CD4-positive, alpha-beta T cell treated with Interleukin-15 for 1 hour (primary cell): ENCODE results near the gene UBTFL1.
"Not testable (repeated sequence)": the region's sequence is repeated elsewhere in the genome, so short reads cannot be mapped to it uniquely, and the experiment has no call there.

Experiments used
- DNase-seq: peaks from one replicate; pipeline ENCODE4 v3.0.0-alpha.2; 2020

UBTFL1 gene, protein sequence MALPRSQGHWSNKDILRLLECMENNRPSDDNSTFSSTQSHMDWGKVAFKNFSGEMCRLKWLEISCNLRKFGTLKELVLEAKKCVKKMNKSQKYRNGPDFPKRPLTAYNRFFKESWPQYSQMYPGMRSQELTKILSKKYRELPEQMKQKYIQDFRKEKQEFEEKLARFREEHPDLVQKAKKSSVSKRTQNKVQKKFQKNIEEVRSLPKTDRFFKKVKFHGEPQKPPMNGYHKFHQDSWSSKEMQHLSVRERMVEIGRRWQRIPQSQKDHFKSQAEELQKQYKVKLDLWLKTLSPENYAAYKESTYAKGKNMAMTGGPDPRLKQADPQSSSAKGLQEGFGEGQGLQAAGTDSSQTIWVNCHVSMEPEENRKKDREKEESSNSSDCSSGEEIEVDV

DNA sequence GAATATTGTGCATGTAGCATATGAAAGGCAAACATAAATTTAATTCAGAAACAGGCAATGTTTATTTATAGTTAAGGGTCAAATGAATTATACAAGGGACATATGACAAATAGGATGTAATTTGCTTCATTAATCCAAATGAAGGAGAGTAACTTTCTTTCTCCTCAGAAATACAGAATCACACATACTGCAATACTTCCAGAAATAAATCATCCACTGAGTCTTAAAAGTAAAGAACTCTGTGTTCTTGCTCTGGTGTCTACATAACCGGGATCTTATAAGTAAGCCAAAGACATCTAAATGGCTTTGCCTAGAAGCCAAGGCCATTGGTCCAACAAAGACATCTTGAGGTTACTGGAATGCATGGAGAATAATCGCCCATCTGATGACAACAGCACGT is at the start of gene UBTFL1:
Gene UBTFL1 (plus strand): TSS at position 301 of the 400 bp plus-strand sequence. CDS start 0 bp downstream, at position 301.
- not testable (repeated sequence) for DNase-seq

DNA sequence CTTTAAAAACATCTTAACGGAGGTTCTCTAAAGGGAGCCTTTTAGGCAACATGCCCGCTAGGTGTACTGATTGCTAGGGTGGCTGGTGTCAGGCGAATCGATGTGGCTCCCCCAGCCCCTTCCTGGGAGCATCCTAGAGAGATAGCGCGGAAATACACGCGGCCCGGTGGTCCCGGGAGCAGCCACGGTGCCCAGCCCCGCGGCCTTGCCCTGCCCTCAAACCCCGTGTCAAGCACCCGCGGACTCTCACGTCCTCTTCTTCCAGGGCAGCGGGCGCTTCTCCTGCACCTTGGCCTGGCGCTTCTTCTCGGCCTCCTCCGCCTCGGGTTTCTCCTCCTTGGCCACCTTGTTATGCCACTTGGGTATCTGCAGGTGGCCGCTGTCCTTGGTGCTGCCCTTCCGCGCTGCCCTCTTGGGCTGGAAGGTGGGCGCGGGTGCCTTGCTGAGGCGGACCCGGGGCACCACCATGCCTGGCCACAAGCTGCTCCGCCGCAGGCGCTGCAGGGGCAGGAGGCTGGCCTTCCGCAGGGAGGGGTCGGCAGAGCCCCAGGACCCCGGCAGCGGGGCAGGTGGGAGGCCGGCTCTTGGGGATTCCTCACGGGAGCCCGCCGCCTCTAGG is 34.0 kb upstream of the UBTFL1 start:
- not testable (repeated sequence) for DNase-seq

DNA sequence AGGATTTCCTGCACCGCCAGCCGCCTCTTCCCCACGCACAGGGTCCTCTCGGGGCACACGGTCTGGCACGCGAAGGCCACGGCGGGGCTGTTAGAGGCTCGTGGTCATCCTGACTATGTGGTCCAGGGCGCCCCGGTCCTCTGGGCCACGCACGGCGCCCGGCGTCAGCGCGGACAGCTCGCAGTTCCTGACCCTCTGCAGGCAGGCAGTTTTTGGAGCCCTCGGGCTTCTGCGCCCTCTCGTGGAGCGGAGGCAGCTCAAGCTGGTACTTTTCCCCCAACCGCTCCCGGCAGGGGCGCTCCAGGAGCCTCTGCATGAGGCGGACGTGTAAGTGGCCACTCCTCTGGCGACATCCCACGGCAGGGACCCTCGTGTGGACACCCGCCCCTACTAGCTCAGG is 33.4 kb upstream of the UBTFL1 start:
- DNase-seq: not testable (repeated sequence)

DNA sequence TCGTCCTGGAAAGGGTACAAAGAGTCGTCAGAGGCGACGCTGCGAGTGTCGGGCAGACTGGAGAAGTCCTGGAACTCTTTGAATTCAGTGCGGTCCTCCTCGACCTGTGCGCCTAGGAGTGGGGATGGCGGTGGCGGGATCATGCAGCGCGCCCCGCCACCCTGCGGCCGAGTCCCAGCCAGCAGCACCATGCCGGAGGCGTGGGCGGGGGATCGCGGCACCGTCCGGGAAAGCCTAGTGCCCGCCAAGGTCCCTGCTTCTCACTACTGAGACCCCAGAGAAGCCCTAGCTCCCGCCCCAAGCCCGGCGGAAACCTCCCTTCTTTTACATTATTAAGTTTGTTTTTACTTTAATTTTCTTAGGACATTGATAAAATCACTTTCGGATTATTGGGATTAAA is 32.2 kb upstream of the UBTFL1 start:
- not testable (repeated sequence) for DNase-seq

DNA sequence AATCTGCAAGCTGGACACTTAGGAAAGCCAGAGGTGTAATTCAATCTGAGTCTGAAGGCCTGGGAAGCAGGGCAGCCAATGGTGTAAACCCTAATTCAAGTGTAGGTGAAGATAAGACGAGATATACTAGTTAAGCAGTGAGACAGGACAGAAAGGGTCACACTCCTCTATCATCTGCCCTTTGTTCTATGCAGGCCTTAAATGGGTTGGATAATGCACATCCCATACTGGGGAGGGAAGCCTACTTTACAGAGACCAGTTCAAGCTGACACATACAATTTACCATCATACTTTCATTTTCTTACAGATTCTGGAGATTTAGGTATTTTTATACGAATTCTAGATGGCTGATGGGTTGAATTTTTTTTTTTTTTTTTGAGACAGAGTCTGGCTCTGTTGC is 3.0 kb downstream of the UBTFL1 start:
- not testable (repeated sequence) for DNase-seq

DNA sequence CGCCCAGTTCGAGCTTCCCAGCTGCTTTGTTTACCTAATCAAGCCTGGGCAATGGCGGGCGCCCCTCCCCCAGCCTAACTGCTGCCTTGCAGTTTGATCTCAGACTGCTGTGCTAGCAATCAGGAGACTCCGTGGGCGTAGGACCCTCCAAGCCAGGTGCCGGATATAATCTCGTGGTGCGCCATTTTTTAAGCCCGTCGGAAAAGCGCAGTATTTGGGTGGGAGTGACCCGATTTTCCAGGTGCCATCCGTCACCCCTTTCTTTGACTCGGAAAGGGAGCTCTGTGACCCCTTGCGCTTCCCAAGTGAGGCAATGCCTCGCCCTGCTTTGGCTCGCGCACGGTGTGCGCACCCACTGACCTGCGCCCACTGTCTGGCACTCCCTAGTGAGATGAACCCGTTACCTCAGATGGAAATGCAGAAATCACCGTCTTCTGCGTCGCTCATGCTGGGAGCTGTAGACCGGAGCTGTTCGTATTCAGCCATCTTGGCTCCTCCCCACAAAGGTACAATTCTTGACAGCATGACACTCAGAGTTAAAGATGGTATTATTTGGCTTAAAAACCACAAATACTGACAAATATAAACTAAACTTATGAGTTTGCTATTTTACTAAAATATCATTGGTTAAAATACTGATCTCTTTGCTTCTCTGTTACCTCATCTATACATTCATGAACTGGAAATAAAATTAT is 9.6 kb downstream of the UBTFL1 start:
- DNase-seq: not testable (repeated sequence)

DNA sequence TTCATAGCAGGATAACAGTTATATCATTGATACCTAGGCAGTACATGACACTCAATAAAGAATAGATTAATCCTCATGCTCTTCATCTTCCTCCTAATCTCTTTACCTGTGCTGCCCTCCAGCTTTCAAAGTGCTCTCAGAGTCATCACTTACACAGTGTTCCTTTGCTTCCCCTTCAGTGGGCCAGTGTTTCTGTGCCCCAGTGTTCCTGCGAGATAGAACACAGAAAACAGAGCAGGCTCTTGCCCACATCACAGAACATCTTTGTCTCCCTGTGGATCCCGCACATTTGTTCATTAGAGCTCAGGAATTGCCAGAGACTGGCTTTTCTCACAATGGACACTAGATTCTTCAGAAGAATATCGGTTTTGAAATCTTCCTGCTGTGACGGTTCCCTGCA is 12.5 kb downstream of the UBTFL1 start:
- not testable (repeated sequence) for DNase-seq

DNA sequence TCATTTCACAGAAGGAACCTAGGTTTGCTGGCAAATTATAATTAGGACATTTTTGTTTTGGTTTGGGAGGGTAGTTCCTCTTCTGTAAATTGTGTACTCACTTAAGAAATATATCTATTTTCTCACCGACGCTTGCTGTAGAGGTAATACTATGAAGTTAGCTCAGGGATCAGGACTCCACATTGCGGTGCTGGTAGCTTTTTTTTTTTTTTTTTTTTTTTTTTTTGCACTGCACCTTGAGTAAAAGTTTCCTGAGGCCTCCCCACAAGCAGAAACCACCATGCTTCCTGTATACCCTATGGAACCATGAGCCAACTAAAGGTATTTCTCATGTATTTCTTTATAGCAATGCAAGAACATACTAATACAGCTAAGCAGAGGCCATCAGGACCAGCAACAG is 14.7 kb downstream of the UBTFL1 start:
- DNase-seq: no peak

DNA sequence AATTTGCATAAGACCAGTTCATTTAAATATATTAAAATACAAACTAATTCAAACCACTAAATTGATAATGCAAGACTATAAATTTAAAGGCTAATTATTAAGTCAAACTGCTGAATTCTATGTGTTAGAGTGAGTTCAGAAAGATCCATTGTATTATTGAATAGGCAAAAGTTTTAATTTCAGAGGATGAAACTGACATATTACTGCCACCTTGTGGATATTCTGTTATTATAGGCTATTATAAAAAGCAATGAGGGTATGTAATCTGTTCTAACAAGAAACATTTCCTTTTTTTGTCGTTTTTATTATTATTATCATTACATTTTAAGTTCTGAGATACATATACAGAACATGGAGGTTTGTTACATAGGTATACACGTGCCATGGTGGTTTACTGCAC is 27.8 kb downstream of the UBTFL1 start:
- DNase-seq: no peak

DNA sequence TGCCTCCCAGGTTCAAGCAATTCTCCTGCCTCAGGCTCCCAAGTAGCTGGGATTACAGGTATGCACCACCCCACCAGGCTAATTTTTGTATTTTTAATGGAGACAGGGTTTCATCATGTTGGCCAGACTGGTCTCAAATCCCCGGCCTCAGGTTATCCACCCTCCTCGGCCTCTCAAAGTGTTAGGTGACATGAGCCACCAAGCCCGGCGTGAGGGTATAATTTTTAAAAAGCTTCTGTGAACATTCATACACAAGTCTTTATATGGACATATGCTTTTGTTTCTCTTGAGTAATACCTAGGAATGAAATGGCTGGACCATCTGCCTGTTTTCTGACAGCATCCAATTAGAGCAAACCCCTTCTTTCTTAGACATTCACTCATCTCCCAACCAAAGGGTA is 34.4 kb downstream of the UBTFL1 start:
- DNase-seq: no peak

DNA sequence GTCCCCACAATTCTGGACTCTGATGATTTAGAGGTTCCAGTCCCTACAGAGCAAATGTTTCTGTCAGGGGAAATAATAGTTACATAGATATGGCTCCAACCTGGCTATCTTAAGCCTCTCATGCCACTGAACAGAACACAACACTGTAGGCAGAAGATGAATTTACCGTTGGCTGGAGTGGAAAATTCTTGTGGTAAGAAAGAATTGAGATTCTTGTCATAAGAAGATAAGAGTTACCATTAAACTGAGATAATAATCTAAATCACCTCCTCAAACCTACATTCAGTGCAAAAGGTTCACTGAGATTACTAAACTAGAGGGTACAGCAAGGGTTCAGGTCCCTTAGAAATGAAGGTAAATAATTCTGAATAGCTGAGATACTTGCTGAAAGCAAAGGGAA is 38.6 kb downstream of the UBTFL1 start:
- DNase-seq: no peak

DNA sequence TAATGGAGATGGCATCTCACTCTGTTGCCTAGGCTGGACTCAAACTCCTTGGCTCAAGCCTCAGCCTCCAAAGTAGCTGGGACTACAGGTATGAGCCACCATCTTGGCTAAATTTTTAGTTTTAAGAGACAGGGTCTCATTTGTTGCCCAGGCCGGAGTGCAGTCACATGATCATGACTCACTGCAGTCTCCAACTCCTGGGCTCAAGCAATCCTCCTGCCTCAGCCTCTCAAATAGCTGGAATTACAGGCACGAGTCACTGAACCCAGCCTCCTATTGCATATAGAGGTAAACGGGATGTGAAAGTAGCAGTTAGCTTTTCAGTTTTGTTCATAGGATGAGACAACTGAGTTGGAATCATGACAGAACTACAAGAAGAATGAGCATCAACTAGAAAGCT is 39.2 kb downstream of the UBTFL1 start:
- no peak for DNase-seq

DNA sequence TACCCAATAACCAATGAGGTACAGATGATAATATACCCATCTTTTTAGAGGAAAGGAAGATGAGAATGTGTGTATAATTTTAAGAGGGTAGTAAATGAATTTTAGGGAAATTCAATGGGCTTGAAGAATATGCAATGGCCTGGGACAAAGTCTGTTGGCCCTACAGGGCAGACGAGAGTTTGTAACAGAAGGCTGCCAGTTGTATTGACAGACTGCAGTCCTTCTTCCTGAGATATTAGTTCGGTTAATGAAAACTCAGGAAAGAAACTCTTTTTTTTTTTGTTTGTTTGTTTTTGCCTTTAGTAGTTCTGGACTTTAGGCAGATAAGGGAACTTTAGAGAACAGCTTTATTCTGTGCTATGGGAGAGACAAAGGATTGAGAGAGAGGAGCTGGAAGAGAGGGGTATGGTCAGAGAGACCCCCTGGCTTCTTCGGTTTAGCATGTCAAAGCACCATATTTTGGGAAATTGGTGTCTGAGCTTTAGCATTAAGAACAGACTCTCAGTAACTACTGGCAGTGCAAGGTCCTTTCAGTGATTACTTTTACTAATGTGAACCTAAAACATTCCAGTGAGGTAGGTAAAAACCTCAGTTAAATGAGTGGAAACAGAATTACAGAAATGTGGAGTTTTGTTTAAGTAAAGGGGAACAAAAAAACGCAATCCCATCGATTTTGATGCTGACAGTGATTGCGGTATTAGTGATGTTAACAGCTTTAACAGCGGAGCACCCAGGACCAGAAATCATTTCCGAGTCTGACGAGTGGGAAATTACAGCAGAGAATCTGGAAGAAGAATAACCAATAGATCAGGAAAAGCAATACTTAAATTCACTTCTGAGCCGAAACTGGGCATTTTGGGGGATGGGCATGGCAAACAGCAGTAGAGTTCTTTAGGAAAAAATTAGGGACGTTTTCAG is 48.1 kb downstream of the UBTFL1 start:
- DNase-seq: no peak

DNA sequence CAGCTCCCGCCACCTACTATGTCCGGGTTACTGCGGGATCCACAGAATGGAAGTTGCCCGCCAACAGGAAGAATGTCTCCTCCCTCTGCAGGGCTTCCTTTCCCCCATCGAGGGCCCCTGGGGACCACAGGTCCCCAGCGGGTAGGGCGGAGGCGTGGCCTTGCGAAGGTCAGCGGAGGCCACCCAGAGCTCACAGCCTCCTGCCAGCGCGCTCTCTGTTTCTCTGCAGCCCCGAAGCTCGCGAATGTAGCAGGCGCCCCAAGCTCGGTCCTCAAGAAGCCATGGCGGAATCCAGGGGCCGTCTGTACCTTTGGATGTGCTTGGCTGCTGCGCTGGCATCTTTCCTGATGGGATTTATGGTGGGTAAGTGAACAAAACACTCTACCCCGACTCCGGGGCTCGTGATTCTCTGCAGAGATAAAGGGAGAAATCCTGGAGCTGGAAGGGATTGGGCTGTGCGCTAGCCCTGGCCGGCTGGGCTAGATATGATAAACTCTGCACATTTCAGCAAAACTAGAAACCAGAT is 48.8 kb downstream of the UBTFL1 start, which contains the start of gene NAALAD2:
Gene NAALAD2 (plus strand): TSS at position 186 of the 526 bp plus-strand sequence. CDS start 96 bp downstream, at position 282.
- no peak for DNase-seq

DNA sequence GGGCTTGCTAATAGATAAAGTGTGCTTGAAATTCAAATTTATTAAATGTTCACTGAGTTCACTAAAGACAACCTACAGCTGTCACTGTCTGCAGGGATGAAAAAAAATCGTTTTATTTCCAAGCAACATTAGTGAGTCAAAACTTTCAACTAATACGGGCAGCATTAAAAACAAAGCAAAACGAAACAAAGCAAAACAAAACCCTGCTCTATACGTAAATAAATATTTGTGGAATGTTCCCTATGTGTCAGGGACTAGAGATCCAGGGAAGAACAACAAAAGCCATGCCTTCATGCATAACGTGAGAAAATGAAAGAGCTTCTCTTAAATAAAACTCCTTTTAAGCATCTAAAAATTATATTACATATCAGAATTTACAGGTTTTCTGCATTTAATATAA is 49.3 kb downstream of the UBTFL1 start:
- no peak for DNase-seq
